ENCODE data around the gene ELOVL5.
"Not testable (repeated sequence)": the region's sequence is repeated elsewhere in the genome, so short reads cannot be mapped to it uniquely, and the experiment has no call there.

ELOVL5 gene, protein sequence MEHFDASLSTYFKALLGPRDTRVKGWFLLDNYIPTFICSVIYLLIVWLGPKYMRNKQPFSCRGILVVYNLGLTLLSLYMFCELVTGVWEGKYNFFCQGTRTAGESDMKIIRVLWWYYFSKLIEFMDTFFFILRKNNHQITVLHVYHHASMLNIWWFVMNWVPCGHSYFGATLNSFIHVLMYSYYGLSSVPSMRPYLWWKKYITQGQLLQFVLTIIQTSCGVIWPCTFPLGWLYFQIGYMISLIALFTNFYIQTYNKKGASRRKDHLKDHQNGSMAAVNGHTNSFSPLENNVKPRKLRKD

DNA sequence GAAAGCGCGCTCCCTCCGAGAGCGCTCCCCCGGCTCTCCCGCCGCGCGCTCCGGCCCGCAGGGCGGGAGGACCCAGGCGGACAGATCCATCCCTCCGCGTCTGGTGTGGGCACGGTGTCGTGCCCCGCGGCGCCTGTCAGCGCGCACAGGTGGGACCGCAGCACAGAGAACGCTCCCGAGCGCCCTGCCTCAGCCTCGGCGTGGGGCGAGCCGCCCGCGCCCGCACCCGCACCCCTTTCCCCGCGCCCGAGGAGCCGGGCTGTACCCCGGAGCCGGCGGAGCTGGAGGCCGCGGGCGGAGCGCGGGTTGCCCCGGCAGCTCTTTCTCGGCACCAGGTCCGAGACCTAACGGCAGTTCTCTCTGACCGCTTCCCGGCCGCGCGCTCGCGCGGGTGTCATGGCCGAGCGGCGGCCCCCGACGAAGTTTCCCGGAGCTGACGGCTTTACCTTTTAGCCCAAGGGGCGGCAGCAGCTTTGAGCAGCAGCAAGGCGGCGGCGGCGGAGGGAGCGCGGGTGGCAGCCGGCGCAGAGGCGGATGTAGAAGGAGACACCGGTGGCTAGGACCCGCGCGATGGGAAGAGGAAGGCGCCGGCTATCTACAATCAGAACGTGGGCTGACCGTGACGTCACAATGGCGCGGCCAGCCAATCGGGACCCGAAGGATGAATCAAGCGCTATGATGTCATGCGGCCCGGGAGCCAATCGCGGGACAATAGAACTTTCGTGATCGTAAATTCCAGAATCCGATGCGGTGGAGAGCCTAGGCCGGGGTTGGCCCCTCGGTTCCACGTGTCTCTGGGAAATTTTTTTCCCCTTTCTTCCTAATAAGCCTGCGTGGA lies at the start of gene ELOVL5:
Gene ELOVL5, minus strand, starts transcription at position 580 of the 838 bp plus-strand sequence. CDS start 53,251 bp downstream, outside the sequence.
- Histone ChIP-seq H3K36me3 (ENCODE audit: control insufficient read depth in 1 of 2, insufficient read depth in 2 of 2, low read length in 2 of 2) (peaks cover 0 to 5% of the 10 kb centered on the region in 2 donors), H3K27me3 (ENCODE audit: low read depth, low read length) (no peaks in the 10 kb centered on the region), H3K4me3 (ENCODE audit: low read depth in 1 of 2, low read length in 2 of 2) (peak within 1 kb of the TSS; percentile 79 to 89), H3K4me1 (ENCODE audit: control insufficient read depth in 1 of 2, insufficient read depth in 2 of 2, low read length in 2 of 2) (peaks cover 0 to 16% of the 10 kb centered on the region in 2 donors), H3K9me3 (ENCODE audit: control insufficient read depth in 1 of 2, low read length in 2 of 2) (no peaks in the 10 kb centered on the region), H3K27ac (ENCODE audit: low read length) (peak within 1 kb of the TSS; percentile 88)

DNA sequence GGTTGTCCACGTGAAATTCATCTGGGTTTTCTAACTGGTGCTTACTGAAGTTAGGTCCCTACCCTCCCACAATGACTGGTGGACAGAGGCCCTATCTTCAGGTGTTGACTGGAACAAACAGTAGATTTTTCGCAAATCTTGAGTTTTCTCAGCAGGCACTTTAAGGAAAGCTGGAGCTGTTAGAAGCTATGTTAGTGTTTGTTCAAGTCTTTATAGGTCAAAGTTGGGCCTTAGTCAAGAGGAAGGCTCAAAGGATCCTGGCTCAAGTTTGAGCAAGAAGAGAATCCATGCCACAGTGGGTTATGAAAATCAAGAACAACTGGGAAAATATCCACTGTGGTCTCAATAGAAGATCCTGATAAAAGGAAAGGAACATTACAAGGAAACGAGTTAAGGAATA lies 48.5 kb upstream of the ELOVL5 start:
- no peaks in the 10 kb centered on the region for H3K36me3 ChIP-seq (ENCODE audit: control insufficient read depth in 1 of 2, insufficient read depth in 2 of 2, low read length in 2 of 2)
- no peaks in the 10 kb centered on the region for H3K27me3 ChIP-seq (ENCODE audit: low read depth, low read length)
- H3K27ac ChIP-seq (ENCODE audit: low read length) = no peak overlapping the region
- no peak overlapping the region for H3K4me3 ChIP-seq (ENCODE audit: low read depth in 1 of 2, low read length in 2 of 2)
- no peaks in the 10 kb centered on the region for H3K9me3 ChIP-seq (ENCODE audit: control insufficient read depth in 1 of 2, low read length in 2 of 2)
- H3K4me1 ChIP-seq (ENCODE audit: control insufficient read depth in 1 of 2, insufficient read depth in 2 of 2, low read length in 2 of 2) = no peaks in the 10 kb centered on the region

DNA sequence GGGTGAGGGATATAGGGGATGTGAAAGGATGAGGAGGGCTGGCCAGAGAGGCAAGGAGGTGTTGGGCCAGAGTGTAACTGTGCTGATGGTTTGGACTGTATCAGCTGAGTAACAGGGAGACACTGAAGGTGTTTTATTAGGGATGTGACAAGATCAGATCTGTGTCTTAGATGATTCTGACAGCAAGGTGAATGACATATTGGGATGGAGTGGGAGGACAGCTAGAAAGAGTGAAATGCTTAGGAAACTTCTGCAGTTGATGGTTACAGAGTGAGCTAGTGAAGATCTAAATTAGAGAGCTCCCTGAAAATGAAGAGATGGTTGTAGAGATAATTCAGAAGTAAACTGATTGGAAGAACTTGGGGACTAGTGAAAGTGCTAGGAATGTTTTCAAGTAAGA lies 47.2 kb upstream of the ELOVL5 start:
- H3K27me3 ChIP-seq (ENCODE audit: low read depth, low read length) = no peaks in the 10 kb centered on the region
- H3K27ac ChIP-seq (ENCODE audit: low read length) = no peak overlapping the region
- no peaks in the 10 kb centered on the region for H3K9me3 ChIP-seq (ENCODE audit: control insufficient read depth in 1 of 2, low read length in 2 of 2)
- no peak overlapping the region for H3K4me3 ChIP-seq (ENCODE audit: low read depth in 1 of 2, low read length in 2 of 2)
- peaks cover 0 to under 1% of the 10 kb centered on the region in 2 donors for H3K4me1 ChIP-seq (ENCODE audit: control insufficient read depth in 1 of 2, insufficient read depth in 2 of 2, low read length in 2 of 2)
- H3K36me3 ChIP-seq (ENCODE audit: control insufficient read depth in 1 of 2, insufficient read depth in 2 of 2, low read length in 2 of 2) = no peaks in the 10 kb centered on the region

DNA sequence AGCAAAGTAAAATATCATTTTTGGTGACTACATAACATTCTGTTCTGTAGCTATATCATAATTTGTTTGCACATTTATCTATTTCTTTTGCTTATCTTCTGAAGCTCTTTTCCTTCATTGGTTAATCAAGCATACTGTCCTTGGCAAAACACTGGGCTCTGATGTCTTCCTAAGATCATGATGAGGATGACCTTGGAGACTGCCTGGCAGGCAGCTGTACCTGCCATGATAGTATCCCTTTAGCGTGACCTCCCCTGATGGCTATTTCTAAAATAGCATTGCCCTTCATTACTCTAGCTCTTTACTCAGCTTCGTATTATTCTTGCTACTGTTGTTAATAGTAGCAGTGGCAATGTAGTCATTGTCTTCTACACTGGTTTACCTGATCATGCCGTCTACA lies 46.0 kb upstream of the ELOVL5 start:
- H3K27me3 ChIP-seq (ENCODE audit: low read depth, low read length) = no peaks in the 10 kb centered on the region
- no peaks in the 10 kb centered on the region for H3K36me3 ChIP-seq (ENCODE audit: control insufficient read depth in 1 of 2, insufficient read depth in 2 of 2, low read length in 2 of 2)
- H3K4me3 ChIP-seq (ENCODE audit: low read depth in 1 of 2, low read length in 2 of 2) = no peak overlapping the region
- H3K9me3 ChIP-seq (ENCODE audit: control insufficient read depth in 1 of 2, low read length in 2 of 2) = no peaks in the 10 kb centered on the region
- H3K27ac ChIP-seq (ENCODE audit: low read length) = no peak overlapping the region
- peaks cover 0 to 7% of the 10 kb centered on the region in 2 donors for H3K4me1 ChIP-seq (ENCODE audit: control insufficient read depth in 1 of 2, insufficient read depth in 2 of 2, low read length in 2 of 2)

DNA sequence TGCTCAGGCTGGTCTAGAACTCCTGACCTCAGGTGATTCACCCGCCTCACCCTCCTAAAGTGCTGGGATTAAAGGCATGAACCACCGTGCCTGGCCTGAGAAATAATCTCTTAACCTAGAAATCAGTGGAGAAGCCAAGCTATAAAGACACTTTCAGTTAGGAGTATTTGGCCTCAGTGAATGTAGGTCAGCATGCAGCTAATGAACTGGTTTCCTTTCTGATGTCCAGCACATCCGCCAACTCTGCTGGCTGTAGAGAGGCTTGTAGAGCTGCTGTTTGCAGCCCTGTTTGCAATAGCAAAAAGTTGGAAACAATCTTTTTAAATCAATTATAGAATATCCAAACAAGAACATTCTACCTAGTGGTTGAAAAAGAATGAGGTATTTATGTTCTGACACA lies 42.4 kb upstream of the ELOVL5 start:
- H3K4me1 ChIP-seq (ENCODE audit: control insufficient read depth in 1 of 2, insufficient read depth in 2 of 2, low read length in 2 of 2) = peaks cover 0 to 7% of the 10 kb centered on the region in 2 donors
- H3K4me3 ChIP-seq (ENCODE audit: low read depth in 1 of 2, low read length in 2 of 2) = no peak overlapping the region
- no peaks in the 10 kb centered on the region for H3K27me3 ChIP-seq (ENCODE audit: low read depth, low read length)
- no peaks in the 10 kb centered on the region for H3K9me3 ChIP-seq (ENCODE audit: control insufficient read depth in 1 of 2, low read length in 2 of 2)
- H3K36me3 ChIP-seq (ENCODE audit: control insufficient read depth in 1 of 2, insufficient read depth in 2 of 2, low read length in 2 of 2) = no peaks in the 10 kb centered on the region
- H3K27ac ChIP-seq (ENCODE audit: low read length) = no peak overlapping the region

DNA sequence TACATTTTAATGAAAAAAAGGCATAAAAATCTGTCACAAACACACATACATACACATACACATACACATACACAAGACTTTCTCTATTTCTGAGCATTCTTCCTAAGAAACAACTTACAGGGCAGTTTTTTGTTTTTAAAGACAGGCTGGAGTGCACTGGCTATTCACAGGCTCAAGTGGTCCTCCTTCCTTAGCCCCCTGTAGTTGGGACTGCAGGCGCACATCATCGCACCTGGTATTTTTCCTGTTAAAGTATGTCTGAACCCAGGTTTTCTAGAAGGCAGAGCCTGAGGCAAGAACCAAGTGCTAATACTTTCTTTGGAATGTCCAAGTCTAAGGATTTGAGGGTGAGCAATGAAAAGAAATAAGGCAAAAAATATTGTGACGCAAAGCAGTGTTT lies 41.3 kb upstream of the ELOVL5 start:
- Histone ChIP-seq H3K4me1 (ENCODE audit: control insufficient read depth in 1 of 2, insufficient read depth in 2 of 2, low read length in 2 of 2) (peaks cover 0 to 7% of the 10 kb centered on the region in 2 donors), H3K36me3 (ENCODE audit: control insufficient read depth in 1 of 2, insufficient read depth in 2 of 2, low read length in 2 of 2) (no peaks in the 10 kb centered on the region), H3K27ac (ENCODE audit: low read length) (no peak overlapping the region), H3K4me3 (ENCODE audit: low read depth in 1 of 2, low read length in 2 of 2) (no peak overlapping the region), H3K9me3 (ENCODE audit: control insufficient read depth in 1 of 2, low read length in 2 of 2) (no peaks in the 10 kb centered on the region), H3K27me3 (ENCODE audit: low read depth, low read length) (no peaks in the 10 kb centered on the region)

DNA sequence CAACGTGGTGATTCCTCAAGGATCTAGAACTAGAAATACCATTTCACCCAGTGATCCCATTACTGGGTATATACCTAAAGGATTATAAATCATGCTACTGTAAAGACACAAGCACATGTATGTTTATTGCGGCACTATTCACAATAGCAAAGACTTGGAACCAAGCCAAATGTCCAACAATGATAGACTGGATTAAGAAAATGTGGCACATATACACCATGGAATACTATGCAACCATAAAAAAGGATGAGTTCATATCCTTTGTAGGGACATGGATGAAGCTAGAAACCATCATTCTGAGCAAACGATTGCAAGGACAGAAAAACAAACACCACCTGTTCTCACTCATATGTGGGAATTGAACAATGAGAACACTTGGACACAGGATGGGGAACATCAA lies 39.9 kb upstream of the ELOVL5 start:
- H3K27ac ChIP-seq (ENCODE audit: low read length); H3K9me3 ChIP-seq (ENCODE audit: control insufficient read depth in 1 of 2, low read length in 2 of 2); H3K27me3 ChIP-seq (ENCODE audit: low read depth, low read length); H3K36me3 ChIP-seq (ENCODE audit: control insufficient read depth in 1 of 2, insufficient read depth in 2 of 2, low read length in 2 of 2); H3K4me3 ChIP-seq (ENCODE audit: low read depth in 1 of 2, low read length in 2 of 2); H3K4me1 ChIP-seq (ENCODE audit: control insufficient read depth in 1 of 2, insufficient read depth in 2 of 2, low read length in 2 of 2): not testable (repeated sequence)

DNA sequence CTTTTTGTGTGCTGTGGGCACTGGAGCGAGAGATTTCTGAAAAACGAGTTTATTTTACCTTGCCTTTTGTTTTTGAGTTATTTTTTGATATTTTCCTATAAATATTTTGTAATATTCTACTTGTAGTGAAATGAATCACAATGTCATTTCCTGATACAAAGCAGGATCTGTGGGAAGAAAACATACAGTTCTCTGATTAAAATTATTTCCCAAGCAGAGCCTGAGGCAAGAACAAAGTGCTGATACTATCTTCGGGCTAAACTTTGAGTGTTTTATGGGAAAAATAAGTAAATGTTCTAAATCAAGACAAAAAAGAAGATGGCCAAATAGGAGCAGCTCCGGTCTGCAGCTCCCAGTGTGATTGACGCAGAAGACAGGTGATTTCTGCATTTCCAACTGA lies 33.7 kb upstream of the ELOVL5 start:
- no peaks in the 10 kb centered on the region for H3K36me3 ChIP-seq (ENCODE audit: control insufficient read depth in 1 of 2, insufficient read depth in 2 of 2, low read length in 2 of 2)
- H3K27me3 ChIP-seq (ENCODE audit: low read depth, low read length) = no peaks in the 10 kb centered on the region
- no peaks in the 10 kb centered on the region for H3K4me1 ChIP-seq (ENCODE audit: control insufficient read depth in 1 of 2, insufficient read depth in 2 of 2, low read length in 2 of 2)
- no peak overlapping the region for H3K4me3 ChIP-seq (ENCODE audit: low read depth in 1 of 2, low read length in 2 of 2)
- H3K27ac ChIP-seq (ENCODE audit: low read length) = no peak overlapping the region
- H3K9me3 ChIP-seq (ENCODE audit: control insufficient read depth in 1 of 2, low read length in 2 of 2) = no peaks in the 10 kb centered on the region

DNA sequence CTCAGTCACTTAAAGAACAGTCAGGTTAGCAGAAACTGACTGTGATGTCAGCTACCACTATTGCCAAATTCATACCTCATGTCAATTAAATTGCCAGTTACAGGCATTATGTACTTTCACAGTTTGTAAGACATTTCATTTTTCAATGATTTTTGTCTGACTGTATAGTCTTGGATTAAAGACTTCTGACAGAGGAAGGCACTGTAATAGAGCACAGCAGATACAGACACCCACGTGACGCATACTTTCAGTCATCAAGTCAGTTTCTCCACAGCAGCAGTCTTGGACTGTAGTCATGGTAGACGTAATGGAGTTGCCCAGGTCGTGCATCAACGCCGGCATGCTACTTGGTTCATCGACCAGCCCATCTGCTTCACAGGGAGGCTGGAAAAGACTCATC lies 29.5 kb upstream of the ELOVL5 start:
- Histone ChIP-seq H3K4me3 (ENCODE audit: low read depth in 1 of 2, low read length in 2 of 2) (no peak overlapping the region), H3K36me3 (ENCODE audit: control insufficient read depth in 1 of 2, insufficient read depth in 2 of 2, low read length in 2 of 2) (no peaks in the 10 kb centered on the region), H3K4me1 (ENCODE audit: control insufficient read depth in 1 of 2, insufficient read depth in 2 of 2, low read length in 2 of 2) (no peaks in the 10 kb centered on the region), H3K27ac (ENCODE audit: low read length) (no peak overlapping the region), H3K9me3 (ENCODE audit: control insufficient read depth in 1 of 2, low read length in 2 of 2) (no peaks in the 10 kb centered on the region), H3K27me3 (ENCODE audit: low read depth, low read length) (no peaks in the 10 kb centered on the region)

DNA sequence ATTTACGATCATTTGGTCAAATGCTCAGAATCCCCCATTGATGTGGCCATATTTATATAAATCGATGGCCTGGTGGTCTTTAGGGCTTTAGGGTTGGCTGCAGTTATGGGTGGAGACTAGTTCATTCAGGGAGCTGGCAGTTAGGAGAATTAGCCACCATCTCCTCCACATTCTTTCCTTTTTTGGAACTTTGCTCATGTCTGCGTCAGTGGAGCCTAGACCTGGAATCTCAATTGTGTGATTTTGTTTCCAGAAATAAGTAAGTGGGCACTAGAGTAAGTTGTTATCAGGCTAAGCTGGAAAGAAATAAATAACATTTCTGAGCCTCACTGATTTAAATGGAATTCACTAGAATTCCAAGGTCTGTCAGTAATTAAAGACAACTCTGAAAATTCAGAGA lies 29.0 kb upstream of the ELOVL5 start:
- Histone ChIP-seq H3K4me3 (ENCODE audit: low read depth in 1 of 2, low read length in 2 of 2) (no peak overlapping the region), H3K4me1 (ENCODE audit: control insufficient read depth in 1 of 2, insufficient read depth in 2 of 2, low read length in 2 of 2) (no peaks in the 10 kb centered on the region), H3K9me3 (ENCODE audit: control insufficient read depth in 1 of 2, low read length in 2 of 2) (no peaks in the 10 kb centered on the region), H3K27me3 (ENCODE audit: low read depth, low read length) (no peaks in the 10 kb centered on the region), H3K27ac (ENCODE audit: low read length) (no peak overlapping the region), H3K36me3 (ENCODE audit: control insufficient read depth in 1 of 2, insufficient read depth in 2 of 2, low read length in 2 of 2) (no peaks in the 10 kb centered on the region)

DNA sequence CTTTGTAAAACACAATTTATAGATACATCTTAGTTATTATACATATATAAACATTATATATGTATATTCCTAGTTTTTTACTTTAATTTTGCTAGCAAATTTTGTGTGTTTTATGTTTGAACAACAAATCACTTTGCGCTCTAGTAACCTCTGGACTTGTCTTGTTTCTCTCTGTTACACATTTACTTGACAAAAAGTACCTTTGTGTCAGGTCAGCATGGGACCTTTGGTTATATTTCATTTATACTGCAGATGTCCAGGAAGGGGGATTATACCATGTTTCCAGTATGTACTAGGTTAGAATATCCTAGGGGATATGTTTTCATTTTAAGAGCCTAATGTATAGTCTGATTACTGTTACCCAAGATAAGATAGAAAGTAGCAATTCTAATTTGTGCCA lies 28.5 kb upstream of the ELOVL5 start:
- Histone ChIP-seq H3K27me3 (ENCODE audit: low read depth, low read length) (no peaks in the 10 kb centered on the region), H3K27ac (ENCODE audit: low read length) (no peak overlapping the region), H3K4me1 (ENCODE audit: control insufficient read depth in 1 of 2, insufficient read depth in 2 of 2, low read length in 2 of 2) (no peaks in the 10 kb centered on the region), H3K4me3 (ENCODE audit: low read depth in 1 of 2, low read length in 2 of 2) (no peak overlapping the region), H3K36me3 (ENCODE audit: control insufficient read depth in 1 of 2, insufficient read depth in 2 of 2, low read length in 2 of 2) (no peaks in the 10 kb centered on the region), H3K9me3 (ENCODE audit: control insufficient read depth in 1 of 2, low read length in 2 of 2) (no peaks in the 10 kb centered on the region)
